DND-41 (cell line): ENCODE measurements around the gene CLEC10A.
A peak's percentile ranks its signal among the peaks of the same experiment; 100 is the strongest.

Source experiments
- ATAC-seq: fragments of 200-7000 bp; cut with Tn5 transposase; 3 replicates; pipeline ENCODE4 v1.9.1; 2021; ENCODE audit warnings: low read depth; ENCODE audit not compliant: insufficient read depth
- DNase-seq: peaks from one replicate; pipeline ENCODE4 v3.0.0-alpha.2; 2020
- H2AFZ ChIP-seq: 2 replicates; pipeline ENCODE4 v1.6.0; 2012; ENCODE audit warnings: low read depth, low read length
- H3K27ac ChIP-seq: 2 replicates; pipeline ENCODE4 v1.5.1; 2012; ENCODE audit warnings: low read length, inconsistent platforms
- H3K27me3 ChIP-seq: fragments of 200-600 bp; sonication (generic); 2 replicates; pipeline ENCODE4 v1.6.0; 2012; ENCODE audit warnings: low read length, mild to moderate bottlenecking, inconsistent platforms; ENCODE audit not compliant: insufficient read depth, poor library complexity
- H3K36me3 ChIP-seq: 2 replicates; pipeline ENCODE4 v1.5.1; 2012; ENCODE audit warnings: low read length, inconsistent platforms; ENCODE audit not compliant: insufficient read depth
- H3K4me1 ChIP-seq: 2 replicates; pipeline ENCODE4 v1.5.1; 2012; ENCODE audit warnings: mild to moderate bottlenecking, low read length; ENCODE audit not compliant: insufficient read depth
- H3K4me2 ChIP-seq: 2 replicates; pipeline ENCODE4 v1.6.0; 2012; ENCODE audit warnings: mild to moderate bottlenecking, moderate library complexity, low read length, inconsistent platforms; ENCODE audit not compliant: insufficient read depth
- H3K4me3 ChIP-seq, 2 experiments: fragments of 200-600 bp in 1 of 2; shearing (Covaris generic) in 1 of 2; 2 replicates each; pipeline ENCODE4 v1.5.1; 2012 to 2016; ENCODE audit warnings: inconsistent platforms in 2 of 2, low read length in 2 of 2, mild to moderate bottlenecking in 2 of 2, low read depth in 1 of 2, moderate library complexity in 1 of 2
- H3K79me2 ChIP-seq: 2 replicates; pipeline ENCODE4 v1.6.0; 2012; ENCODE audit warnings: low read length, inconsistent platforms; ENCODE audit not compliant: insufficient read depth
- H3K9ac ChIP-seq: 2 replicates; pipeline ENCODE4 v1.6.0; 2012; ENCODE audit warnings: low read depth, mild to moderate bottlenecking, inconsistent platforms, low read length, moderate library complexity
- H3K9me3 ChIP-seq: 2 replicates; pipeline ENCODE4 v1.5.1; 2012; ENCODE audit warnings: low read length, moderate library complexity, mild to moderate bottlenecking, inconsistent platforms; ENCODE audit not compliant: insufficient read depth, severe bottlenecking
- H4K20me1 ChIP-seq: 2 replicates; pipeline ENCODE4 v1.6.0; 2012; ENCODE audit warnings: low read length; ENCODE audit not compliant: insufficient read depth
- CTCF ChIP-seq: IDR thresholded peaks from 2 replicates; pipeline ENCODE4 v1.5.1; 2012; ENCODE audit warnings: borderline replicate concordance, low read length, moderate library complexity, mild to moderate bottlenecking; ENCODE audit not compliant: poor library complexity, severe bottlenecking; ENCODE audit errors: extremely low read depth
- EZH2 ChIP-seq: IDR thresholded peaks from 3 replicates; pipeline ENCODE4 v1.6.1; 2012; ENCODE audit warnings: borderline replicate concordance, low read depth, mild to moderate bottlenecking, moderate library complexity, low read length, inconsistent platforms; ENCODE audit not compliant: severe bottlenecking

Gene CLEC10A

GRCh38 chr17:7045492-7046126 is 34.4 kb downstream of the CLEC10A start:
- no peak overlapping the region for H3K27ac ChIP-seq
- peak; percentile 39 for DNase-seq
- H3K4me3 ChIP-seq: no peak overlapping the region
- H3K27me3 ChIP-seq: peaks cover 12% of the 10 kb centered on the region
- no peaks in the 10 kb centered on the region for H4K20me1 ChIP-seq
- TF ChIP-seq CTCF (peak; percentile 87), EZH2 (no peak)
- no peaks in the 10 kb centered on the region for H3K36me3 ChIP-seq
- H3K4me2 ChIP-seq: 0 out of 2 replicates have a peak overlapping the region, but pooled peaks have one; percentile 13
- H3K4me1 ChIP-seq: peaks cover 9% of the 10 kb centered on the region
- no peak overlapping the region for H2AFZ ChIP-seq
- H3K9me3 ChIP-seq: no peaks in the 10 kb centered on the region
- no peak overlapping the region for H3K9ac ChIP-seq
- H3K79me2 ChIP-seq: no peaks in the 10 kb centered on the region
- peak; percentile 60; the same call in 1 of the 3 replicates for ATAC-seq

- Histone ChIP-seq H3K9me3 (no peaks in the 10 kb centered on the region), H3K79me2 (no peaks in the 10 kb centered on the region), H4K20me1 (no peaks in the 10 kb centered on the region), H3K27ac (no peak within 1 kb of the TSS), H3K9ac (no peak within 1 kb of the TSS), H2AFZ (no peak within 1 kb of the TSS), H3K4me3 (no peak within 1 kb of the TSS), H3K4me1 (peaks cover 9% of the 10 kb centered on the region), H3K36me3 (no peaks in the 10 kb centered on the region), H3K4me2 (no peak within 1 kb of the TSS), H3K27me3 (peaks cover 12% of the 10 kb centered on the region)
- no peak for ATAC-seq
- TF ChIP-seq CTCF (no peak), EZH2 (no peak)
- no peak for DNase-seq
Measured at GRCh38 chr17:7043497-7044198, 36.4 kb downstream of the CLEC10A start, which contains the start of gene SLC16A11. Gene SLC16A11 (minus strand): TSS chr17:7044092. CDS start chr17:7043513, 579 bp downstream.

GRCh38 chr17:7043182-7043496 is 36.9 kb downstream of the CLEC10A start:
- Histone ChIP-seq H3K79me2 (no peaks in the 10 kb centered on the region), H3K9me3 (no peaks in the 10 kb centered on the region), H2AFZ (no peak overlapping the region), H3K9ac (no peak overlapping the region), H3K27me3 (peaks cover 12% of the 10 kb centered on the region), H3K4me2 (no peak overlapping the region), H3K4me1 (peaks cover 9% of the 10 kb centered on the region), H3K36me3 (no peaks in the 10 kb centered on the region), H3K4me3 (no peak overlapping the region), H3K27ac (no peak overlapping the region), H4K20me1 (no peaks in the 10 kb centered on the region)
- TF ChIP-seq EZH2 (no peak), CTCF (no peak)
- no peak for ATAC-seq
- no peak for DNase-seq
